IMR-90 (cell line): ENCODE results near the gene DSC3. TPM values are rescaled to one million over a fixed set of nuclear protein-coding genes. Genes with fewer than 3 reads are reported as not detected.

Experiments
- ATAC-seq: fragments of 200-7000 bp; cut with Tn5 transposase; 2 replicates; pipeline ENCODE4 v1.9.1; 2020; ENCODE audit warnings: low read depth, mild to moderate bottlenecking, moderate library complexity
- BruUV-seq: library from RNA; stranded (reverse); fragments of 400-500 nt; replicated peaks from 2 replicates; lab custom pipeline; 2021; lab: Mats Ljungman, UMichigan
- CTCF ChIA-PET: fragments of 300-600 bp; formaldehyde crosslinking; extraction: SDS; loops from one replicate; lab custom pipeline; 2021; ENCODE audit warnings: antibody characterized with exemption; lab: Yijun Ruan, JAX
- POLR2A ChIA-PET: fragments of 300-600 bp; sonication (Branson Sonifier 250); formaldehyde crosslinking; loops from one replicate; lab custom pipeline; 2022; ENCODE audit warnings: antibody characterized with exemption; ENCODE audit not compliant: unreplicated experiment; lab: Charles Lee
- DNase-seq: peaks from one replicate; pipeline ENCODE4 v3.0.0; 2013
- H2AFZ ChIP-seq: replicated peaks from 2 replicates; pipeline ENCODE3; 2013; ENCODE audit warnings: low read length, mild to moderate bottlenecking; ENCODE audit not compliant: poor library complexity
- H2AK5ac ChIP-seq: 2 replicates; pipeline ENCODE4 v1.6.1; 2013; ENCODE audit warnings: low read depth, low read length, inconsistent platforms
- H2AK9ac ChIP-seq: replicated peaks from 2 replicates; pipeline ENCODE3; 2013; ENCODE audit warnings: mild to moderate bottlenecking, low read depth, low read length, moderate library complexity; ENCODE audit not compliant: poor library complexity
- H2BK120ac ChIP-seq: 2 replicates; pipeline ENCODE4 v1.6.1; 2013; ENCODE audit warnings: low read depth, low read length, inconsistent platforms
- H2BK15ac ChIP-seq: 3 replicates; pipeline ENCODE4 v1.6.1; 2013; ENCODE audit warnings: low read depth, low read length, inconsistent platforms
- H2BK20ac ChIP-seq: 2 replicates; pipeline ENCODE4 v1.6.1; 2013; ENCODE audit warnings: low read depth, mild to moderate bottlenecking, inconsistent platforms, low read length, moderate library complexity
- H2BK5ac ChIP-seq: 2 replicates; pipeline ENCODE4 v1.6.1; 2013; ENCODE audit warnings: mild to moderate bottlenecking, low read depth, low read length, inconsistent platforms; ENCODE audit not compliant: poor library complexity, severe bottlenecking
- H3K14ac ChIP-seq: replicated peaks from 2 replicates; pipeline ENCODE4 v1.6.1; 2013; ENCODE audit warnings: low read depth, low read length, inconsistent platforms
- H3K18ac ChIP-seq: 2 replicates; pipeline ENCODE4 v1.6.1; 2013; ENCODE audit warnings: low read depth, low read length, control low read depth
- H3K23ac ChIP-seq: 2 replicates; pipeline ENCODE4 v1.6.1; 2013; ENCODE audit warnings: low read depth, low read length, inconsistent platforms
- H3K27ac ChIP-seq: 2 replicates; pipeline ENCODE4 v1.5.1; 2013; ENCODE audit warnings: mild to moderate bottlenecking, control low read depth, low read length; ENCODE audit not compliant: insufficient read depth
- H3K27me3 ChIP-seq: 2 replicates; pipeline ENCODE4 v1.6.1; 2013; ENCODE audit warnings: low read length; ENCODE audit not compliant: control insufficient read depth, insufficient read depth
- H3K36me3 ChIP-seq: 2 replicates; pipeline ENCODE4 v1.6.1; 2013; ENCODE audit warnings: low read length, mixed read lengths; ENCODE audit not compliant: control insufficient read depth, insufficient read depth
- H3K4ac ChIP-seq: 2 replicates; pipeline ENCODE4 v1.6.1; 2013; ENCODE audit warnings: low read depth, low read length, inconsistent platforms
- H3K4me1 ChIP-seq: 2 replicates; pipeline ENCODE4 v1.6.1; 2013; ENCODE audit warnings: low read length, mixed read lengths; ENCODE audit not compliant: control insufficient read depth, insufficient read depth
- H3K4me2 ChIP-seq: 2 replicates; pipeline ENCODE4 v1.6.1; 2013; ENCODE audit warnings: low read depth, mild to moderate bottlenecking, control low read depth, low read length, moderate library complexity
- H3K4me3 ChIP-seq: 2 replicates; pipeline ENCODE4 v1.5.1; 2013; ENCODE audit warnings: low read depth, mild to moderate bottlenecking, control low read depth, low read length, moderate library complexity; ENCODE audit not compliant: insufficient read depth
- H3K56ac ChIP-seq: 2 replicates; pipeline ENCODE4 v1.6.1; 2013; ENCODE audit warnings: low read length, inconsistent platforms; ENCODE audit not compliant: insufficient read depth; ENCODE audit errors: extremely low read depth
- H3K79me1 ChIP-seq, 2 experiments: 2 replicates each; pipeline ENCODE4 v1.6.1; 2013; ENCODE audit warnings: low read length in 2 of 2, inconsistent platforms in 1 of 2, low read depth in 1 of 2
- H3K9ac ChIP-seq: 2 replicates; pipeline ENCODE4 v1.6.1; 2013; ENCODE audit warnings: low read depth, low read length, control low read depth
- H3K9me1 ChIP-seq: 2 replicates; pipeline ENCODE4 v1.6.1; 2013; ENCODE audit warnings: low read length, inconsistent platforms; ENCODE audit not compliant: insufficient read depth
- H3K9me3 ChIP-seq: 2 replicates; pipeline ENCODE4 v1.6.1; 2013; ENCODE audit warnings: low read length; ENCODE audit not compliant: control insufficient read depth, insufficient read depth
- H4K20me1 ChIP-seq: 2 replicates; pipeline ENCODE4 v1.6.1; 2013; ENCODE audit warnings: low read length, inconsistent platforms; ENCODE audit not compliant: insufficient read depth
- H4K5ac ChIP-seq: 2 replicates; pipeline ENCODE4 v1.6.1; 2013; ENCODE audit warnings: mild to moderate bottlenecking, low read depth, low read length, control low read depth
- H4K8ac ChIP-seq, 2 experiments: 2 replicates each; pipeline ENCODE4 v1.6.1; 2013; ENCODE audit warnings: low read depth in 2 of 2, low read length in 2 of 2, control low read depth in 1 of 2, inconsistent platforms in 1 of 2
- H4K91ac ChIP-seq: 2 replicates; pipeline ENCODE4 v1.6.1; 2013; ENCODE audit warnings: low read depth, low read length, inconsistent platforms; ENCODE audit not compliant: insufficient read depth
- BHLHE40 ChIP-seq: fragments of 150-350 bp; IDR thresholded peaks from 2 replicates; pipeline ENCODE4 v1.6.1; 2016; ENCODE audit warnings: mild to moderate bottlenecking, low read depth, low read length
- MAFK ChIP-seq: IDR thresholded peaks from 2 replicates; pipeline ENCODE4 v1.6.1; 2012; ENCODE audit warnings: low read depth, low read length, improper control_type of control experiment
- WGBS, 2 experiments: methylation state at CpG; one replicate each; pipeline versions ENCODE4 v1.1.5 to v1.1.7; 2013; ENCODE audit warnings: missing lambda C conversion rate in 2 of 2; ENCODE audit not compliant: insufficient read length in 1 of 2; ENCODE audit errors: extremely low coverage in 2 of 2; 5-methylcytosine and 5-hydroxymethylcytosine counted together
- dilution Hi-C: fragments of 300-500 bp; cut with HindIII; formaldehyde crosslinking; loops from one replicate; pipeline ENCODE4 v1.14.3; 2018; ENCODE audit warnings: low sequenced_read_pairs; ENCODE audit not compliant: unreplicated experiment
- in situ Hi-C: fragments of 300-500 bp; cut with MboI; formaldehyde crosslinking; loops from 3 replicates; pipeline ENCODE4 v1.14.3; 2019; ENCODE audit warnings: low sequenced_read_pairs, inconsistent platforms, mixed read lengths
- intact Hi-C: fragments of 100-400 bp; cut with micrococcal nuclease; formaldehyde crosslinking; loops from 2 replicates; pipeline ENCODE4 v1.10.0; 2022
- polyA plus RNA-seq, 3 experiments: library from polyadenylated mRNA; depleted of rRNA; stranded (reverse); fragments of >200 nt; gene quantifications; 2 replicates each; pipeline ENCODE4 v1.2.3, GENCODE V29; 2012; ENCODE audit warnings: low replicate concordance in 1 of 3
- total RNA-seq: library from RNA; depleted of rRNA; stranded (reverse); fragments of >200 nt; gene quantifications from 2 replicates; pipeline ENCODE4 v1.2.3, GENCODE V29; 2012

DSC3 gene
- total and polyA plus RNA-seq, 2 of the 4 experiments (the other 2 are of a cell fraction) = under 0.01 to 0.09 TPM

DNA sequence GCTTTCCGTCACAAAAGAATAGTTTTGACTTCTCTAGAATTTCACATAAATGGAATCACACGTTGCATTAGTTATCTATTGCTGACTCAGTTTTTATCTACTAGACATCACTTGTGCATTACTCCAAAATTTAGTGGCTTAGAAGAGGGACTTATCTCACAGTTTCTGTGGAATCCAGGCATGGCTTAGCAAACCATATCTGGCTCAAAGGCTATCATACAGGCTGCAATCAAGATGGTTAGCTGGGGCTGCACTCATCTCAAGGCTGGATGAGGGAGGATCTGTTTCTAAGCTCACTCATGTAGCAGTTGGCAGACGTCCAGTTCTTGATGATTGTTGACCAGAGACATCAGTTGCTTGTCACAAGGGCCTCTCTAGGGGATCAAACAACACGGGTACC, 6.6 kb upstream of the DSC3 start:
- no peak overlapping the region for H2BK120ac ChIP-seq
- no peak overlapping the region for H3K4me3 ChIP-seq
- dilution Hi-C loops (no loop called here), intact Hi-C loops (no loop called here), in situ Hi-C loops (no loop called here)
- no CpG with 5 or more reads among the region's 4 CpGs for WGBS, 2 experiments
- no peak for ATAC-seq
- DNase-seq = no peak
- no peak overlapping the region for H2AK5ac ChIP-seq
- no TSS peak for BruUV-seq
- no peaks in the 10 kb centered on the region for H3K27me3 ChIP-seq
- H3K9me3 ChIP-seq = no peaks in the 10 kb centered on the region
- CTCF ChIA-PET = no interaction called here
- no peak overlapping the region for H2BK15ac ChIP-seq
- H3K27ac ChIP-seq = no peak overlapping the region
- H2BK5ac ChIP-seq = no peak overlapping the region
- TF ChIP-seq MAFK = peak; percentile 47
- TF ChIP-seq BHLHE40 = no peak
- H3K18ac ChIP-seq = no peak overlapping the region
- no peak overlapping the region for H3K4me2 ChIP-seq
- no peak overlapping the region for H3K23ac ChIP-seq
- no peaks in the 10 kb centered on the region for H3K79me1 ChIP-seq
- H3K9me1 ChIP-seq = no peaks in the 10 kb centered on the region
- H4K5ac ChIP-seq = no peak overlapping the region
- no peaks in the 10 kb centered on the region for H3K36me3 ChIP-seq
- H3K4me1 ChIP-seq = no peaks in the 10 kb centered on the region
- no peak overlapping the region for H4K91ac ChIP-seq
- H2BK20ac ChIP-seq = no peak overlapping the region
- H3K9ac ChIP-seq = no peak overlapping the region
- no peaks in the 10 kb centered on the region for H4K20me1 ChIP-seq
- no peak overlapping the region for H3K4ac ChIP-seq
- no peak overlapping the region for H2AFZ ChIP-seq
- no peak overlapping the region for H4K8ac ChIP-seq
- POLR2A ChIA-PET = no interaction called here
- no peak overlapping the region for H2AK9ac ChIP-seq
- no peak overlapping the region for H3K14ac ChIP-seq
- H3K56ac ChIP-seq = no peak overlapping the region
